ENCODE results near the gene SENP5.

Gene SENP5

DNA sequence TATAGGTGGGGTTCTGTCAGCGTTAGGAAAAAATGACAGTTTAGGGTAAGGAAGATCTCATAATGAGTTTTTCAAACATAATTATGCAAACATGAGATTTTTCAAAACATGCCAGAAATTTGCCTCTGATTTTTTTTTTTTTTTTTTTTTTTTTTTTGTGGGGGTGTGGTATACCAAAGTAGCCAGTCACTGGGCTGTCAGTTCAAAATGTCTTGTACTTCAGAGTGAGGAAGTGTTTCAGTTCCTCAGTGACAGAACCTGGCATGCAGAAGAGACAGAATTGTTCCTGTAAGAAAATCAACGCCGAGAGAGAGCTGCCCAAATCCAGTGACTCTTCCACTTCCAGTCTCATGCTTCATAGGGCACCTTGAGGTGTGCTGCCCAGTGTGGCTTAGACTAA is 64.9 kb downstream of the SENP5 start:
- peaks cover 70% of the 10 kb centered on the region for H3K36me3 Mint-ChIP-seq (ENCODE audit: low read depth)
- TF ChIP-seq, protein P1, sequence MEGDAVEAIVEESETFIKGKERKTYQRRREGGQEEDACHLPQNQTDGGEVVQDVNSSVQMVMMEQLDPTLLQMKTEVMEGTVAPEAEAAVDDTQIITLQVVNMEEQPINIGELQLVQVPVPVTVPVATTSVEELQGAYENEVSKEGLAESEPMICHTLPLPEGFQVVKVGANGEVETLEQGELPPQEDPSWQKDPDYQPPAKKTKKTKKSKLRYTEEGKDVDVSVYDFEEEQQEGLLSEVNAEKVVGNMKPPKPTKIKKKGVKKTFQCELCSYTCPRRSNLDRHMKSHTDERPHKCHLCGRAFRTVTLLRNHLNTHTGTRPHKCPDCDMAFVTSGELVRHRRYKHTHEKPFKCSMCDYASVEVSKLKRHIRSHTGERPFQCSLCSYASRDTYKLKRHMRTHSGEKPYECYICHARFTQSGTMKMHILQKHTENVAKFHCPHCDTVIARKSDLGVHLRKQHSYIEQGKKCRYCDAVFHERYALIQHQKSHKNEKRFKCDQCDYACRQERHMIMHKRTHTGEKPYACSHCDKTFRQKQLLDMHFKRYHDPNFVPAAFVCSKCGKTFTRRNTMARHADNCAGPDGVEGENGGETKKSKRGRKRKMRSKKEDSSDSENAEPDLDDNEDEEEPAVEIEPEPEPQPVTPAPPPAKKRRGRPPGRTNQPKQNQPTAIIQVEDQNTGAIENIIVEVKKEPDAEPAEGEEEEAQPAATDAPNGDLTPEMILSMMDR (IDR thresholded peaks at IDR 0.05; ENCODE audit: unreplicated experiment in 3 of 3): no peak
- no peaks in the 10 kb centered on the region for H3K27me3 Mint-ChIP-seq (ENCODE audit: low read depth)
- H3K4me3 Mint-ChIP-seq: no peak overlapping the region
- no peak overlapping the region for H3K27ac Mint-ChIP-seq
- no peaks in the 10 kb centered on the region for H3K9me3 Mint-ChIP-seq
- H3K4me1 Mint-ChIP-seq: no peaks in the 10 kb centered on the region

DNA sequence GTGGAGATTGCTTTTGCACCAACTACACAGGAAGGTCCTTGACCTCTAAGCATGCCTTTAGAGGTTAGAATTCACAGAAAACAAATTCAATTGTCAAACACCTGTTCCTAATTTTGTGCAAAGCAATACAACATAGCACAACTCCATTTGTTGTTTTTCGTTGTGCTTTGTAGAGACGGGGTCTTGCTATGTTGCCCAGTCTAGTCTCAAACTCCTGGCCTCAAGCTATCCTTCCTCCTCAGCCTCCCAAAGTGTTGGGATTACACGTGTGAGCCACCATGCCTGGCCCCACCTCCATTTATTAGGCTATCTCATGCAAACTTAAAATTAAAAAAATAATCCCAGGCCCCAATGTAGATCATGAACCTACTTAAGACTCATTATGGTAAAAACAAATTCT is 68.6 kb downstream of the SENP5 start:
- Mint-ChIP-seq H3K36me3 (ENCODE audit: low read depth) (peaks cover 66% of the 10 kb centered on the region), H3K4me3 (no peak overlapping the region), H3K27me3 (ENCODE audit: low read depth) (no peaks in the 10 kb centered on the region), H3K9me3 (no peaks in the 10 kb centered on the region), H3K4me1 (peaks cover 12% of the 10 kb centered on the region), H3K27ac (no peak overlapping the region)
- TF ChIP-seq, protein P1 (IDR thresholded peaks at IDR 0.05; ENCODE audit: unreplicated experiment in 3 of 3): no peak

DNA sequence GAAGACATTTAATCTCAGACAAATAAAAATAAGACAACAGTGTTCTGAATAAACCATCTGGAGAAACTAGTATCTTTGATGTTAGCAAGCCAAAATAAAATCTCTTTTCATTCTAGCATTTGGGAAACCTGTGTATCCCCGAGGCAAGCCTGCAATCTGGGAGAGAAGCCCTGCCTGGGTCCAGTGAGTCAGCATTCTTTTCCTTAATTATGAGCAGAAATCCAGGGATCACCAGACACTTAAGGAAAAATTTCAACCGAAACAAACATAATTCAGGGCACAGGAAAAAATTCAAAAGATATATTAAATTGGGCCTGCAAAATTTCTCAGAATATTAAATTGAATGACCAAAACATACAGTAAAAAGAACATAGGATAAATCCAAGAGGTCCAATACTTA is 70.4 kb downstream of the SENP5 start:
- Mint-ChIP-seq H3K4me1 (peaks cover 24% of the 10 kb centered on the region), H3K4me3 (peak overlapping the region; percentile 17 to 43 (median 42)), H3K36me3 (ENCODE audit: low read depth) (peaks cover 56% of the 10 kb centered on the region), H3K27ac (no peak overlapping the region), H3K27me3 (ENCODE audit: low read depth) (no peaks in the 10 kb centered on the region), H3K9me3 (no peaks in the 10 kb centered on the region)
- TF ChIP-seq, protein P1 (IDR thresholded peaks at IDR 0.05; ENCODE audit: unreplicated experiment in 3 of 3): no peak

DNA sequence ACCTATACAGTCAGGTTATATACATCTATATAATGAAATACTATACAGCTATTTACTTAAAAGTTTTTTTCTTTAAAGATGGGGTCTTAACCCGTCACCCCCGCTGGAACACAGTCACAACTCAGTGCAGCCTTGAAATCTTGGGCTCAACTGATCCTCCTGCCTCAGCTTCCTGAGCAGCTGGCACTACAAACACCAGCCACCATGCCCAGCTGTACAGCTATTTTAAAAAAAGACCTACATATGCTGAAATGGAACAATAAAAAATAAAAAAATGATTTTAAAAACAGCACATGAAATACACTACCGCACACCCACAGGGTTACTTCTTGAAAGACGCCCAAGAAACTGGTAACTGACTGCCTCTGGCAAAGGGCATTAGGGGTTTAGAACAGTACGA is 70.9 kb downstream of the SENP5 start:
- Mint-ChIP-seq H3K27me3 (ENCODE audit: low read depth) (no peaks in the 10 kb centered on the region), H3K4me3 (peak overlapping the region; percentile 18 to 84 (median 42)), H3K9me3 (no peaks in the 10 kb centered on the region)

DNA sequence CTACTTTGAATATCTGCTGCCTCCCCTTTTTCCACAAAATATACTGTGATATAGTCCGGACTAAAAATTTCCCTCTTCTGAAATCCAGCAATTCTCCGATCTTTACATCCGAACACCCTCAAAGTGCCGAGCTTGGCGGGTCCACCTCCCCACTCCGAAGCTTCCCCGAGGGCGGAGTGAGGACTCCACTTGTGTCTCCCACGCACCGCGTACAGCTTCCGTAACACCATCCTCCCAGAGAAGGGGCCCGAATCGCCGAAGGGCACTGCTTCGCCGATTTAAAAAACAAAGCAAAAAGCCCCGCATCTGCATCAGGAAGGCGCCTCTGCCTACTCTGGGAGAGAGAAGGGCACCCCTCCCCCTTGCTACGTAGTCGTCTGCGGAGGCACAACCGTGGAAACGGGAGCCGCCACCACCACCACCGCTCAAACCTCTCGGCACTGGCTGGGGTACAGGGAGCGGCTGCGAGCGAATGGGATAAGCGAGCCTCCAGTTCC is 74.1 kb downstream of the SENP5 start:
- TF ChIP-seq, protein P1 (IDR thresholded peaks at IDR 0.05; ENCODE audit: unreplicated experiment in 3 of 3): no peak
- peaks cover 44% of the 10 kb centered on the region for H3K4me1 Mint-ChIP-seq
- H3K27me3 Mint-ChIP-seq (ENCODE audit: low read depth): no peaks in the 10 kb centered on the region
- H3K9me3 Mint-ChIP-seq: no peaks in the 10 kb centered on the region
- H3K4me3 Mint-ChIP-seq: peak overlapping the region; percentile 96 to 97 (median 96)
- peak overlapping the region; percentile 90 to 96 (median 95) for H3K27ac Mint-ChIP-seq
- peaks cover 34% of the 10 kb centered on the region for H3K36me3 Mint-ChIP-seq (ENCODE audit: low read depth)

More for the DNA sequence above, 70.9 kb downstream of the SENP5 start:
- TF ChIP-seq, protein P1 (IDR thresholded peaks at IDR 0.05; ENCODE audit: unreplicated experiment in 3 of 3): no peak
- Mint-ChIP-seq H3K36me3 (ENCODE audit: low read depth) (peaks cover 53% of the 10 kb centered on the region), H3K27ac (no peak overlapping the region), H3K4me1 (peaks cover 29% of the 10 kb centered on the region)

DNA sequence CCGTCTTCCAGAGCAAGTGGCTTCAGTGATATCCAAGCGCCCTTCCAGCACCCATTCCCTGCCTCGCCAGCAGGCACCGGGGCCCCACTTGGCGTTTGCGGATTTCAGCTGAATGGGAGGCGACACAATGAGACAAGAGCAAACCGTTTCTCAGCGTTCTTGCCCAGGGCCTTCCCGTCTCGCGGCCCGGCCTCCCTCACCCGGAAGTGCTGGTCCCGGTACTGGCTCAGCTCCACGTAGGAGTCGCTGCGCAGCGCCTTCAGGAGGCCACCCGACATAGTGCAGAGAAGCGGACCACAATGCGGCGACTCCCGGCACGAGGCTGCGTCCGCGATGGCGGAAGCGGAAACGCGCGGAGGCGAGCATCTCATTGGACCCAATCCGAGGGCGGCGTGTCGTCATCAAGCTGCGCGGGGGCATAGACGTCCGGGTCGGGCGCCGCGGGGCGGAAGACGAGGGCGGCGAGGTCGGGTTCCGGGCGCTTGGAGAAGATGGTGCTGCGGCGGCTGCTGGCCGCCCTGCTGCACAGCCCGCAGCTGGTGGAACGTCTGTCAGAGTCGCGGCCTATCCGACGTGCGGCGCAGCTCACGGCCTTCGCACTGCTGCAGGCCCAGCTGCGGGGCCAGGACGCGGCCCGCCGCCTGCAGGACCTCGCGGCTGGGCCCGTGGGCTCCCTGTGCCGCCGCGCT is 74.7 kb downstream of the SENP5 start, which contains the start of gene NCBP2:
Gene NCBP2 (minus strand): TSS at position 303 of the 689 bp plus-strand sequence. CDS start 25 bp downstream, at position 278.
- TF ChIP-seq, protein P1 (IDR thresholded peaks at IDR 0.05; ENCODE audit: unreplicated experiment in 3 of 3): peak; percentile 47 to 69 (median 68)
- H3K27ac Mint-ChIP-seq: peak within 1 kb of the TSS; percentile 90 to 96 (median 95)
- no peaks in the 10 kb centered on the region for H3K9me3 Mint-ChIP-seq
- H3K4me1 Mint-ChIP-seq: peaks cover 44% of the 10 kb centered on the region
- H3K36me3 Mint-ChIP-seq (ENCODE audit: low read depth): peaks cover 28% of the 10 kb centered on the region
- no peaks in the 10 kb centered on the region for H3K27me3 Mint-ChIP-seq (ENCODE audit: low read depth)
- peak within 1 kb of the TSS; percentile 96 to 97 (median 96) for H3K4me3 Mint-ChIP-seq
